RWPE2 (cell line): ENCODE data around the gene PRR23C.

ENCODE experiments used
- ATAC-seq: fragments of 200-7000 bp; cut with Tn5 transposase; 3 replicates; pipeline ENCODE4 v1.9.1; 2021; ENCODE audit warnings: low read depth
- DNase-seq: peaks from one replicate; pipeline ENCODE4 v3.0.0-alpha.2; 2020; ENCODE audit warnings: low spot score
- H3K27ac ChIP-seq: fragments of 450-650 bp; 2 replicates; pipeline ENCODE4 v1.5.1; 2017; ENCODE audit warnings: mild to moderate bottlenecking; ENCODE audit not compliant: poor library complexity, severe bottlenecking
- H3K27me3 ChIP-seq: fragments of 250-450 bp; sonication (Bioruptor Pico); 2 replicates; pipeline ENCODE4 v1.5.1; 2021; ENCODE audit warnings: mild to moderate bottlenecking, moderate library complexity; ENCODE audit not compliant: insufficient read depth, poor library complexity, severe bottlenecking
- H3K36me3 ChIP-seq: fragments of 250-450 bp; sonication (Bioruptor Pico); 2 replicates; pipeline ENCODE4 v1.5.1; 2020; ENCODE audit warnings: low read depth, mild to moderate bottlenecking, moderate library complexity
- H3K4me1 ChIP-seq: fragments of 250-450 bp; sonication (Bioruptor Pico); 2 replicates; pipeline ENCODE4 v1.5.1; 2021; ENCODE audit warnings: mild to moderate bottlenecking, moderate library complexity; ENCODE audit not compliant: insufficient read depth, poor library complexity, severe bottlenecking
- H3K4me3 ChIP-seq: fragments of 250-450 bp; sonication (Bioruptor Pico); 2 replicates; pipeline ENCODE4 v1.5.1; 2021; ENCODE audit warnings: mild to moderate bottlenecking, moderate library complexity; ENCODE audit not compliant: severe bottlenecking
- H3K9me3 ChIP-seq: fragments of 250-450 bp; sonication (Bioruptor Pico); 2 replicates; pipeline ENCODE4 v1.5.1; 2021; ENCODE audit warnings: mild to moderate bottlenecking, moderate library complexity; ENCODE audit not compliant: severe bottlenecking
- TF ChIP-seq, protein P1 (sequence below): fragments of 450-650 bp; IDR thresholded peaks from one replicate; pipeline ENCODE4 v1.5.1; 2017; ENCODE audit warnings: mild to moderate bottlenecking, moderate library complexity; ENCODE audit not compliant: poor library complexity, severe bottlenecking

The PRR23C gene

DNA sequence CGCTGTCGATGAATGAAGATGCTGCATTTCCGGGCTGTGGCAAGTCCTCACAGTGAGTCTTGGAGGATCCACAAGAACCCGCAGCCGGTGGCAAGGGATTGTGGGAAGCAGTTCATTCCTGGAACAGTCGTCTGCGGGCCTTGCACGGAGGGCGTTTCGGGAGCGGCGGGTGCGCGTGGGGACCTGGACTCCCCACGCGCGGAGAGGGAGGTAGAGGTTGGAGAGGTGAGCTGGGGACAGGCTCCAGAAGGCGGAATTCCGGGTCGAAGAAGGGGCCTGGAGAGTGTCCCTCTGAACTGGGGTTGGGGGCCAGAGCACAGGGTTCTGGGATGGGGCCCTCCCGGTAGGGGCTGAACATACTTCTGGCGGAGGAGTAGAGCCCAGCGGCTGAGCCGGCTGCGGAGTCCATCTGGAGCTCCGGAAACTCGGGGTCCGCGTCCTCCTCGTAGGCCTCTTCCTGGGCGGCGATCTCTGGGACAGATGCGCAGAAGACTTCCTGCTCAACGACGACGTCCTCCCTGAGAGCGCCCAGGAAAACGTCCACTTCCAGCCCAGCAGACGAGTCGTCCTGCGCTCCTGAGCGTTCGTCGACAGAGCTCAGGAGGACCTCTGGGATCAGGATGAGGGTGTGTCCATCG is 39.2 kb downstream of the PRR23C start:
- no peak for ATAC-seq
- Histone ChIP-seq H3K27me3 (no peaks in the 10 kb centered on the region), H3K36me3 (no peaks in the 10 kb centered on the region)

GRCh38 chr3:138995706-138996105 is 49.0 kb downstream of the PRR23C start:
- H3K4me3 ChIP-seq = no peak overlapping the region
- no peaks in the 10 kb centered on the region for H3K4me1 ChIP-seq
- TF ChIP-seq, protein P1, sequence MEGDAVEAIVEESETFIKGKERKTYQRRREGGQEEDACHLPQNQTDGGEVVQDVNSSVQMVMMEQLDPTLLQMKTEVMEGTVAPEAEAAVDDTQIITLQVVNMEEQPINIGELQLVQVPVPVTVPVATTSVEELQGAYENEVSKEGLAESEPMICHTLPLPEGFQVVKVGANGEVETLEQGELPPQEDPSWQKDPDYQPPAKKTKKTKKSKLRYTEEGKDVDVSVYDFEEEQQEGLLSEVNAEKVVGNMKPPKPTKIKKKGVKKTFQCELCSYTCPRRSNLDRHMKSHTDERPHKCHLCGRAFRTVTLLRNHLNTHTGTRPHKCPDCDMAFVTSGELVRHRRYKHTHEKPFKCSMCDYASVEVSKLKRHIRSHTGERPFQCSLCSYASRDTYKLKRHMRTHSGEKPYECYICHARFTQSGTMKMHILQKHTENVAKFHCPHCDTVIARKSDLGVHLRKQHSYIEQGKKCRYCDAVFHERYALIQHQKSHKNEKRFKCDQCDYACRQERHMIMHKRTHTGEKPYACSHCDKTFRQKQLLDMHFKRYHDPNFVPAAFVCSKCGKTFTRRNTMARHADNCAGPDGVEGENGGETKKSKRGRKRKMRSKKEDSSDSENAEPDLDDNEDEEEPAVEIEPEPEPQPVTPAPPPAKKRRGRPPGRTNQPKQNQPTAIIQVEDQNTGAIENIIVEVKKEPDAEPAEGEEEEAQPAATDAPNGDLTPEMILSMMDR = no peak
- no peak overlapping the region for H3K27ac ChIP-seq
- ATAC-seq (no peak), DNase-seq (no peak)
- H3K36me3 ChIP-seq = no peaks in the 10 kb centered on the region
- H3K9me3 ChIP-seq = no peaks in the 10 kb centered on the region
- H3K27me3 ChIP-seq = peaks cover 10% of the 10 kb centered on the region

More for the DNA sequence above, 39.2 kb downstream of the PRR23C start:
- TF ChIP-seq, protein P1 = no peak
- no peak overlapping the region for H3K4me3 ChIP-seq
- no peak overlapping the region for H3K27ac ChIP-seq
- peaks cover 3% of the 10 kb centered on the region for H3K9me3 ChIP-seq
- H3K4me1 ChIP-seq = no peaks in the 10 kb centered on the region
- DNase-seq = no peak
